Kidney (tissue), 14 donors: Measurements from ENCODE around the gene CRYAA. TPM values are rescaled to one million over a fixed set of nuclear protein-coding genes. Genes with fewer than 3 reads are reported as not detected.

Experiments
- DNase-seq, 5 donors: peaks; one replicate each; pipeline ENCODE4 v3.0.0-alpha.2; 2013 to 2020
- FAIRE-seq: peaks from 2 replicates; lab custom pipeline; 2012; peaks lifted over from hg19 to GRCh38; lab: Jason Lieb, UNC
- H3K27ac ChIP-seq, 2 donors: one replicate each; pipeline ENCODE4 v1.7.0; 2013; ENCODE audit warnings: low read depth in 2 of 2, low read length in 2 of 2, inconsistent platforms in 1 of 2
- H3K27me3 ChIP-seq: one replicate; pipeline ENCODE4 v1.7.1; 2013; ENCODE audit warnings: low read length, inconsistent platforms; ENCODE audit not compliant: control insufficient read depth, insufficient read depth
- H3K36me3 ChIP-seq, 3 donors: one replicate each; pipeline versions ENCODE4 v1.7.0 to v1.7.1; 2013; ENCODE audit warnings: low read length in 3 of 3, control low read depth in 1 of 3, inconsistent platforms in 1 of 3; ENCODE audit not compliant: insufficient read depth in 3 of 3, control insufficient read depth in 2 of 3
- H3K4me1 ChIP-seq, 3 donors: one replicate each; pipeline versions ENCODE4 v1.7.0 to v1.7.1; 2013; ENCODE audit warnings: low read length in 3 of 3, inconsistent platforms in 1 of 3, low read depth in 1 of 3; ENCODE audit not compliant: control insufficient read depth in 2 of 3, insufficient read depth in 2 of 3
- H3K4me3 ChIP-seq, 3 donors: one replicate each; pipeline versions ENCODE4 v1.7.0 to v1.8.1; 2013; ENCODE audit warnings: low read length in 3 of 3, control low read depth in 1 of 3, inconsistent platforms in 1 of 3
- H3K9ac ChIP-seq, 3 donors: one replicate each; pipeline versions ENCODE4 v1.7.0 to v1.7.1; 2013; ENCODE audit warnings: low read length in 3 of 3, control low read depth in 1 of 3, inconsistent platforms in 1 of 3
- H3K9me3 ChIP-seq, 3 donors: one replicate each; pipeline versions ENCODE4 v1.7.0 to v1.7.1; 2013; ENCODE audit warnings: low read length in 3 of 3, control low read depth in 1 of 3, inconsistent platforms in 1 of 3; ENCODE audit not compliant: control insufficient read depth in 2 of 3, insufficient read depth in 1 of 3
- CTCF ChIP-seq: IDR thresholded peaks from 3 replicates; pipeline ENCODE4 v1.5.1; 2012; ENCODE audit warnings: mild to moderate bottlenecking, moderate library complexity, borderline replicate concordance; ENCODE audit not compliant: insufficient read depth; ENCODE audit errors: extremely low read depth
- intact Hi-C: fragments of 100-400 bp; cut with DNase I; formaldehyde crosslinking; loops from one replicate; pipeline ENCODE4 v1.11.1; 2022
- polyA plus RNA-seq: library from polyadenylated mRNA; stranded (reverse); fragments of 350-450 nt; fragmentation: Illumina TruSeq; extraction: RNeasy Lipid Tissue Mini Kit (QIAGEN cat#74804); gene quantifications from one replicate; pipeline ENCODE4 v1.2.3, GENCODE V29; 2014; ENCODE audit warnings: low read depth, low replicate concordance; ENCODE audit not compliant: insufficient read depth
- total RNA-seq: library from RNA; stranded (reverse); fragmentation: NEBNext Ultra II Directional; extraction: Animal tissue kit (Norgen Biotek cat#: 25700); gene quantifications from one replicate; pipeline ENCODE4 v1.2.1, GENCODE V29; 2021
- donor health status: control.
- donor health status: control.
- donor health status: control.
- donor health status: control.
- donor health status: control.
- donor health status: DM: yes; HTN: yes; CAD: no.
- donor health status: Normal renal cell carcinoma (clear cell type).

The CRYAA gene
- total and polyA plus RNA-seq, 2 donors from 2014 or later = 28.6 TPM; not detected in 1

- intact Hi-C loops = no loop called here
- no peaks in the 10 kb centered on the region for H3K9me3 ChIP-seq
- FAIRE-seq = no peak
- DNase-seq = peak in 3 of 5 donors; percentile 5 to 66 (median 26)
- H3K9ac ChIP-seq = no peak overlapping the region
- no peaks in the 10 kb centered on the region for H3K27me3 ChIP-seq
- H3K36me3 ChIP-seq = no peaks in the 10 kb centered on the region
- no peak for TF ChIP-seq CTCF
- no peak overlapping the region for H3K4me3 ChIP-seq
- H3K4me1 ChIP-seq = peaks cover 0 to 13% (median 12%) of the 10 kb centered on the region in 3 donors
- H3K27ac ChIP-seq = no peak overlapping the region
These were observed 39.9 kb downstream of the CRYAA start for GRCh38 chr21:43208561-43209332.

- TF ChIP-seq CTCF = no peak
- intact Hi-C loops = no loop called here
- Histone ChIP-seq H3K27ac (no peak overlapping the region), H3K27me3 (no peaks in the 10 kb centered on the region), H3K4me3 (no peak overlapping the region), H3K36me3 (no peaks in the 10 kb centered on the region), H3K9me3 (no peaks in the 10 kb centered on the region), H3K9ac (no peak overlapping the region), H3K4me1 (peaks cover 0 to 13% (median 12%) of the 10 kb centered on the region in 3 donors)
- peak in 3 of 5 donors; percentile 7 to 75 (median 28) for DNase-seq
- FAIRE-seq = no peak
These were observed 41.0 kb downstream of the CRYAA start for GRCh38 chr21:43209575-43210453.

- Histone ChIP-seq H3K4me1 (peaks cover 0 to 13% (median 12%) of the 10 kb centered on the region in 3 donors), H3K27ac (peak overlapping the region; percentile 65 to 66), H3K4me3 (no peak overlapping the region), H3K36me3 (no peaks in the 10 kb centered on the region), H3K9me3 (no peaks in the 10 kb centered on the region), H3K9ac (peak overlapping the region in 1 of 3 donors; percentile 65), H3K27me3 (no peaks in the 10 kb centered on the region)
- no peak for TF ChIP-seq CTCF
- intact Hi-C loops = no loop called here
- DNase-seq (peak in 3 of 5 donors; percentile 2 to 46 (median 21)), FAIRE-seq (no peak)
These were observed 41.8 kb downstream of the CRYAA start for GRCh38 chr21:43210454-43211071.
